Measurements from ENCODE around the gene ZNF689.
A peak's percentile ranks its signal among the peaks of the same experiment; 100 is the strongest.
"Not testable (repeated sequence)": the region's sequence is repeated elsewhere in the genome, so short reads cannot be mapped to it uniquely, and the experiment has no call there.

Gene ZNF689

DNA sequence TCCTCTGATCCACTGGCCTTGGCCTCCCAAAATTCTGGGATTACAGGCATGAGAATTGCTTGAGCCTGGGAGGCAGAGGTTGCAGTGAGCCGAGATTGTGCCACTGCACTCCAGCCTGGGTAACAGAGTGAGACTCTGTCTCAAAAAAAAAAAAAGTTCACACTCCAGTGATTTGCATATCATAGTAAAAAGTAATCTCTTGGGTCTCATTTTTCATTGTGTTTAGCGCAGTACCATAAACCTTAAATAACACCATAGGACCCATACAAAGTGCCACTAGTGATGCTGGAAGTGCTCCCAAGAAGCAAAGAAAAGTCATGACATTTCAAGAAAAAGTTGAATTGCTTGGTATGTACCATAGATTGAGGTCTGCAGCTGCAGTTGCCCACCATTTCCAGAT is 20.6 kb downstream of the ZNF689 start:
- not testable (repeated sequence) for H3K27me3 ChIP-seq (ENCODE audit: control insufficient read depth, insufficient read depth, low read length); H3K36me3 ChIP-seq (ENCODE audit: control insufficient read depth, low read depth, low read length); H3K27ac ChIP-seq (ENCODE audit: low read length); H3K4me3 ChIP-seq (ENCODE audit: low read length); H3K4me1 ChIP-seq (ENCODE audit: control insufficient read depth, low read depth, low read length); H3K9me3 ChIP-seq (ENCODE audit: control insufficient read depth, low read depth, low read length); H3K9ac ChIP-seq (ENCODE audit: low read length)

DNA sequence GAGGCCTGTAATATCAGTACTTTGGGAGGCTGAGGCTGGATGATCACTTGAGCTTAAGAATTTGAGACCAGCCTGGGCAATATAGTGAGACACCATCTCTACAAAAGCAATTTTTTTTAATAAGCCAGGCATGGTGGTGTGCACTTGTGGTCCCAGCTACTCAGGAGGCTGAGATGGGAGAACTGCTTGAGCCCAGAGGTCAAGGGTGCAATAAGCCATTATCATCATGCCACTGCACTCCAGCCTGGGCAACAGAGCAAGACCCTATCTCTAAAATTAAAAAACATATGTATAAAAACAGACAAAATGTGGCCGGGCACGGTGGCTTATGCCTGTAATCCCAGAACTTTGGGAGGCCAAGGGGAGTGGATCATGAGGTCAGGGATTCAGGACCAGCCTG is 21.5 kb downstream of the ZNF689 start:
- no peaks in the 10 kb centered on the region for H3K27me3 ChIP-seq (ENCODE audit: control insufficient read depth, insufficient read depth, low read length)
- peaks cover 5% of the 10 kb centered on the region for H3K36me3 ChIP-seq (ENCODE audit: control insufficient read depth, low read depth, low read length)
- no peak overlapping the region for H3K9ac ChIP-seq (ENCODE audit: low read length)
- H3K4me1 ChIP-seq (ENCODE audit: control insufficient read depth, low read depth, low read length) = no peaks in the 10 kb centered on the region
- no peak overlapping the region for H3K4me3 ChIP-seq (ENCODE audit: low read length)
- no peak overlapping the region for H3K27ac ChIP-seq (ENCODE audit: low read length)
- H3K9me3 ChIP-seq (ENCODE audit: control insufficient read depth, low read depth, low read length) = no peaks in the 10 kb centered on the region

DNA sequence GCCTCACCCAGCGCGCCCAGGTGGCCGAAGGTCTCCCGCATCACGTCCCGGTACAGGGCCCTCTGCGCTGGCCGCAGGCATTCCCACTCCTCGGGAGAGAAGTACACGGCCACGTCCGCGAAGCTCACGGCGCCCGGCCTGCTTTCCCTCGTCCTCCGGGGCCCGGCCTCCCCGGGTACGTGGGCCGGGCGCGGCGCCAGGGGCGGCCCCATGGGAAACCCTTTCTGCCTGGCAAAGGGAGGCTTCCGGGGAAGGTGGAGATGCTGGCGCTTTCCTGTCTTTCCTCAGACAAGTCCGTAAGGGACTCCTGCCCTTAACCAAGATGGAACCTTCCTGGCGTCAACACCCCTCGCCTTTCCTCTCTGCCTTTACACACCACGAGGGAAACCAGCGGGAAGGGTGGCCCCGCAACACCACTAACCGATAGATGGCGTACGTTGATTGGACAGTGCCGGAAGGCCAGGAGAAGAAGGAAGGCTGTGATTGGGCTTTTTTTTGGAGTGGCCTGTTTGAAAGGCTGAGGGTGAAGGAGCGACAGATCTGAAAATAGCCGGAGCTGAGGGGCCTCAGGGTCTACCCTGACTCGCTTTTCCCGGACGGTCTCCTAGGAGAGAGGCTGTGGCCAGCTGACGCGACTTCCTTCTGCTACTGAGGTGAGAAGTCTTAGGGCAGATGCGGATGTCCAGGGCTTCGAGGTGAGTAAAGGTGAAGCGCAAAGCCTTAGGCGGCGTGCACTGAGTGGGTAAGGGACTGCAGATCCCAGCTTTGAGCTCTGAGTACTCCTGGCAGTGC is 24.6 kb downstream of the ZNF689 start, which contains the start of gene ZNF785:
Gene ZNF785, minus strand, starts transcription at position 298 of the 792 bp plus-strand sequence. Its CDS starts 86 bp downstream, at position 212.
- Histone ChIP-seq H3K9me3 (ENCODE audit: control insufficient read depth, low read depth, low read length) (no peaks in the 10 kb centered on the region), H3K27ac (ENCODE audit: low read length) (peak within 1 kb of the TSS; percentile 48), H3K9ac (ENCODE audit: low read length) (peak within 1 kb of the TSS; percentile 90), H3K4me3 (ENCODE audit: low read length) (peak within 1 kb of the TSS; percentile 92), H3K36me3 (ENCODE audit: control insufficient read depth, low read depth, low read length) (peaks cover 22% of the 10 kb centered on the region), H3K27me3 (ENCODE audit: control insufficient read depth, insufficient read depth, low read length) (no peaks in the 10 kb centered on the region), H3K4me1 (ENCODE audit: control insufficient read depth, low read depth, low read length) (no peaks in the 10 kb centered on the region)

DNA sequence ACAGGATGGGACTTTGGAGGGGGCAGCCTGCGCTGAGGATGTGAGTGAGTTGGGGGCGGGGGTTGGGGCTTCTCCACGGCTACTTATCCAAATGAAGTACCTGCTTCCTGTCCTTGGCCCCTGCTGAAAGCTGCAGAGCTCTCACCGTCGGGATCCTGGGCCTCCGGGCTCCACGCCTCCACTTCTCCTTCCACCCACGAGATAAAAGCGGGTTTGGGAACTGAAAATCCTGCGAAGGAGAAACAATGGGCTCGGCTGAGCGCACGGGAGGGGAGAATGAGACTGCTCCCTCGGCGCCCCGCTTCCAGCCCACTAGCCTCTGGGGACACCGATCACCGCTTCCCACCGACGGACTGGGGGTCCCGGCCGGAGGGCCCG is 25.2 kb downstream of the ZNF689 start:
- peaks cover 22% of the 10 kb centered on the region for H3K36me3 ChIP-seq (ENCODE audit: control insufficient read depth, low read depth, low read length)
- no peaks in the 10 kb centered on the region for H3K27me3 ChIP-seq (ENCODE audit: control insufficient read depth, insufficient read depth, low read length)
- no peaks in the 10 kb centered on the region for H3K4me1 ChIP-seq (ENCODE audit: control insufficient read depth, low read depth, low read length)
- peak overlapping the region; percentile 47 for H3K27ac ChIP-seq (ENCODE audit: low read length)
- peak overlapping the region; percentile 92 for H3K4me3 ChIP-seq (ENCODE audit: low read length)
- H3K9ac ChIP-seq (ENCODE audit: low read length) = peak overlapping the region; percentile 90
- no peaks in the 10 kb centered on the region for H3K9me3 ChIP-seq (ENCODE audit: control insufficient read depth, low read depth, low read length)

DNA sequence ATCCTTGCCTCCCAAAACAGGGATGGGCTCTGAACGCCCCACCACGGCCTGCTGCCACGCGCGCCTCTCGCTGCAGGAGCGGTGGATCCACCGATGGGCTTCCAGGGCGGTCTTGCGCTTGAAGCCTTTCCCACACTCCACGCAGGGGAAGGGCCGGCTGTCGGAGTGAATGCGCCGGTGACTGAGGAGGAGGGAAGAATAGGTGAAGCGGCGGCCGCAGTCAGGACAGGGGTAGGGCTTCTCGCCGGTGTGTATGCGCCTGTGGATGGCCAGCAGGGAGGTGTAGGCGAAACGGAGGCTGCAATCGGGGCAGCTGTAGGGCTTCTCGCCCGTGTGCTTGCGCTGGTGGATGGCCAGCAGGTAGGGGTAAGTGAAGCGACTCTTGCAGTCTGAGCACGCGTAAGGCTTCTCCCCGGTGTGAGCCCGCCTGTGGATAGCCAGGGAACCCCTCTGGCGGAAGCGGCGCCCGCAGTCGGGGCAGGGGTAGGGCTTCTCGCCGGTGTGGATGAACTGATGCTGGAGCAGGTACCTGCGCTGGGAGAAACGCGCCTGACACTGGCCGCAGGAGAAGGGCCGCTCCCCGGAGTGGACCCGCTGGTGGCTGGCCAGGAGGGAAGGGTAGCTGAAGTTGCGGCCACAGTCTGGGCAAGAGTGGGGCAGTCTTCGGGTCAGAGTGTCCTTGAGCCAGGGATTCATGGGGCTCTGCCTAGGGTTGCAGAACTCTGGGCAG is 27.4 kb downstream of the ZNF689 start:
- H3K9ac ChIP-seq (ENCODE audit: low read length) = no peak overlapping the region
- peaks cover 30% of the 10 kb centered on the region for H3K36me3 ChIP-seq (ENCODE audit: control insufficient read depth, low read depth, low read length)
- H3K4me3 ChIP-seq (ENCODE audit: low read length) = no peak overlapping the region

DNA sequence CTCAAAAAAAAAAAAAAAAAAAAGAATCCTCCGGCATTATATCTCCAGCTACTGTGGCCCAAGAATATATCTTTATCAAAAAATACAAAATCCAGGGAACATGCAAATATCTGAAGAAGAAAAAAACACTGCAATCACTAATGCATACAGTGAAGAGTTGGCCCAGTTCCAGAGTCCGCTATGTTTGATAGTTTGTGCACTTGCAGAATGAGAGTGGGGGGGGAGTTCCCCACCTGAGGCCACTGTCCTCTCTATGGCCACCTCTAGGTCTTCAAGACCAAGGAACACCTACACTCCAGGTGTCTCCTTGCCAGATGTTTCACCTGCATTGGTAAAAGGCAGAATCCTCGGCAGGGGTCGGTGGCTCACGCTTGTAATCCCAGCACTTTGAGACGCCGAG is 28.7 kb downstream of the ZNF689 start:
- no peak overlapping the region for H3K4me3 ChIP-seq (ENCODE audit: low read length)
- H3K4me1 ChIP-seq (ENCODE audit: control insufficient read depth, low read depth, low read length) = no peaks in the 10 kb centered on the region
- H3K27ac ChIP-seq (ENCODE audit: low read length) = no peak overlapping the region
- peaks cover 30% of the 10 kb centered on the region for H3K36me3 ChIP-seq (ENCODE audit: control insufficient read depth, low read depth, low read length)
- no peaks in the 10 kb centered on the region for H3K27me3 ChIP-seq (ENCODE audit: control insufficient read depth, insufficient read depth, low read length)
- H3K9me3 ChIP-seq (ENCODE audit: control insufficient read depth, low read depth, low read length) = no peaks in the 10 kb centered on the region
- no peak overlapping the region for H3K9ac ChIP-seq (ENCODE audit: low read length)

More for the DNA sequence above, 27.4 kb downstream of the ZNF689 start:
- Histone ChIP-seq H3K4me1 (ENCODE audit: control insufficient read depth, low read depth, low read length) (no peaks in the 10 kb centered on the region), H3K27ac (ENCODE audit: low read length) (no peak overlapping the region), H3K27me3 (ENCODE audit: control insufficient read depth, insufficient read depth, low read length) (no peaks in the 10 kb centered on the region), H3K9me3 (ENCODE audit: control insufficient read depth, low read depth, low read length) (no peaks in the 10 kb centered on the region)

DNA sequence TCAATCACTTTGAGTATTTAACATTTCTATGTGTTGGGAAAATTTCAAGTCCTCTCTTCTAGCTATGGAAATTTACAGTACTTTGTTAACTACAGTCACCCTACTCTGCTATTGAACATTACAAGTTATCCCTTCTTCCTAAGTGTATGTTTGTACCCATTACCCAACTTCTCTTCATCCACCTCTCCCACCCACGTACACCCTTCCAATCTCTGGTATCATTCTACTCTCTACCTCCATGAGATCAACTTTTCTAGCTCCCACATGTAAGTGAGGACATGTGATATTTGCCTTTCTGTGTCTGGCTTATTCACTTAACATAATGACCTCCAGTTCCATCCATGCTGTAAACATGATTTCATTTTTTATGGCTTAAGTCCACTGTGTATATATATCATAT is 35.5 kb downstream of the ZNF689 start:
- Histone ChIP-seq H3K9ac (ENCODE audit: low read length) (no peak overlapping the region), H3K36me3 (ENCODE audit: control insufficient read depth, low read depth, low read length) (peaks cover 12% of the 10 kb centered on the region), H3K4me3 (ENCODE audit: low read length) (no peak overlapping the region), H3K27me3 (ENCODE audit: control insufficient read depth, insufficient read depth, low read length) (no peaks in the 10 kb centered on the region), H3K27ac (ENCODE audit: low read length) (no peak overlapping the region), H3K9me3 (ENCODE audit: control insufficient read depth, low read depth, low read length) (no peaks in the 10 kb centered on the region), H3K4me1 (ENCODE audit: control insufficient read depth, low read depth, low read length) (no peaks in the 10 kb centered on the region)

DNA sequence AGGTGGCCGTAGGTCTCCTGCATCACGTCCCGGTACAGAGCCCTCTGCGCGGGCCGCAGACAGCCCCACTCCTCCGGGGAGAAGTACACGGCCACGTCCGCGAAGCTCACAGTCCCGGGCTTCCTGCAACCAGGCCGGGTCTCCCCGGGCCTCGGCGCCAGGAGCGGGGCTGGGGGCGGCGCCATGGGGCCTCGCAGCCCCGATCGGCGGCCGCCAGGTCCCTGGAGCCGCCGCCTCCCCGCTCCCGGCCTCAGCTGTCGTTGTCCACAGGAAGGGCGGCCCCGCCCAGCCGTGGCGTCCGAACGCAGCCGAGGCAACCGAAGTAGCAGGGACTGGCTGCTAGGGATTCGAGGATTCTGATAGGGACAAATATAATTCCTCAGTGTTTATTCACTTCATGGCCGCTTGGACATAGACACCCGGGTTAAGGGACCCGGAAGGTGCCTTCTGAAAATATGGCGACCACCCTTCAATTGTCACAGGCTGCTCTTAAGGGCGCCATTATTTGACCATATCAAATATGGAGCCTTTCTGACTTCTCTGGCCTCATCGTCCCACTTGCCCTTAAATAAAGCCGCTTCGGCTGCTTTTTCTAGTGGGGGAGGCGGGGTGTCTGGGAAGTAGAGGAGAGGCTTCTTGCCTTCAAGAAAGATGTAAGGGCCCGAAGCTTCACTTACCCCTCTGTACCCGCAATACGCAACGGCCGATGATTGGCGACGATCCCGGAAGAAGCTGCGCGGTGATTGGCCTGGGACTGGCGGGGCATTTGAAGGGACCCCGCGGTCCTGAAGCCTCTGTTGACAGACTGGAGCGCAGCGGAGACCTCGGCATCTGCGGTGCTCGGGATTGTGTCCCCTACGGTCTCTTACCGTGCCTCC is 38.5 kb downstream of the ZNF689 start, which contains the start of gene ZNF688:
Gene ZNF688, minus strand, starts transcription at position 270 of the 878 bp plus-strand sequence. Its CDS starts 85 bp downstream, at position 185.
- no peaks in the 10 kb centered on the region for H3K9me3 ChIP-seq (ENCODE audit: control insufficient read depth, low read depth, low read length)
- H3K4me1 ChIP-seq (ENCODE audit: control insufficient read depth, low read depth, low read length) = no peaks in the 10 kb centered on the region
- no peaks in the 10 kb centered on the region for H3K36me3 ChIP-seq (ENCODE audit: control insufficient read depth, low read depth, low read length)
- H3K27me3 ChIP-seq (ENCODE audit: control insufficient read depth, insufficient read depth, low read length) = no peaks in the 10 kb centered on the region
- H3K4me3 ChIP-seq (ENCODE audit: low read length) = peak within 1 kb of the TSS; percentile 86
- H3K27ac ChIP-seq (ENCODE audit: low read length) = peak within 1 kb of the TSS; percentile 56
- peak within 1 kb of the TSS; percentile 77 for H3K9ac ChIP-seq (ENCODE audit: low read length)

DNA sequence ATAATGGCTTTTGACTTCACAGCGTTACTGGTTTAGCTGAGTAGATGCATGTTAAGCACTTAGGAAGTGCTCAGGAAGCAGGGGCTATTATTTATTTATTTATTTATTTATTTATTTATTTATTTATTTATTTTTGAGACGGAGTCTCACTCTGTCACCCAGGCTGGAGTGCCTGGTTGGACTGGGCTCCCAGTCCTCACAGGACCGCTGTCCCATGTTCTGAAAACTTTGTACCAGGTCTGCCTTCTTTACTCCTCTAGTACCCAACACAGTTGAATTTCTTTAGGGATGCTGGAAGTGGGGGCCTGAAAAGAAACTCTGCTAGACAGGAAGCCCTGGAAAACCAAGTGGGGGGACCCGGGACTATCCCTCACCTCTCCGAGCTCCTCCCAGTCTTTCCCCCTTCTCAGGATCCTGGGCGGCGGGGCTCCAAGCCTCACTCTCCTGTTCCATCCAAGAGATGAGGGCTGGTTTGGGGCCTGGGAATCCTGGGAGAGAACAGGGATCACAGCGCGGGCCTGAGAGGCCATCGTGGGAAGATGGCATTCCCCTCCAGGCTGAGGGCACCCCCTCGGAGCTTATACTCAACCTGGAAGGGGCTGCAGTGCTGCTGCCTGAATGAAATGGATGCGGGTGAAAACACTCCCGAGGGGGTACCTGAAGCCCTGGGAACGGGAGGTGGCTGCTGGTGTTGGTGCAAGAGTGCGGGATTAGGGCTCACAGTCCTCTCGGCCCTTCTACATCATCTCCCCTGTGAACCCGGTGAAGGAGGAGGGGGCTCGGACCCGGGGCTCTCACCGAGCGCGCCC is 39.3 kb downstream of the ZNF689 start:
- no peaks in the 10 kb centered on the region for H3K4me1 ChIP-seq (ENCODE audit: control insufficient read depth, low read depth, low read length)
- no peaks in the 10 kb centered on the region for H3K36me3 ChIP-seq (ENCODE audit: control insufficient read depth, low read depth, low read length)
- peak overlapping the region; percentile 77 for H3K9ac ChIP-seq (ENCODE audit: low read length)
- H3K27me3 ChIP-seq (ENCODE audit: control insufficient read depth, insufficient read depth, low read length) = no peaks in the 10 kb centered on the region
- H3K9me3 ChIP-seq (ENCODE audit: control insufficient read depth, low read depth, low read length) = no peaks in the 10 kb centered on the region
- H3K27ac ChIP-seq (ENCODE audit: low read length) = peak overlapping the region; percentile 56
- peak overlapping the region; percentile 86 for H3K4me3 ChIP-seq (ENCODE audit: low read length)

DNA sequence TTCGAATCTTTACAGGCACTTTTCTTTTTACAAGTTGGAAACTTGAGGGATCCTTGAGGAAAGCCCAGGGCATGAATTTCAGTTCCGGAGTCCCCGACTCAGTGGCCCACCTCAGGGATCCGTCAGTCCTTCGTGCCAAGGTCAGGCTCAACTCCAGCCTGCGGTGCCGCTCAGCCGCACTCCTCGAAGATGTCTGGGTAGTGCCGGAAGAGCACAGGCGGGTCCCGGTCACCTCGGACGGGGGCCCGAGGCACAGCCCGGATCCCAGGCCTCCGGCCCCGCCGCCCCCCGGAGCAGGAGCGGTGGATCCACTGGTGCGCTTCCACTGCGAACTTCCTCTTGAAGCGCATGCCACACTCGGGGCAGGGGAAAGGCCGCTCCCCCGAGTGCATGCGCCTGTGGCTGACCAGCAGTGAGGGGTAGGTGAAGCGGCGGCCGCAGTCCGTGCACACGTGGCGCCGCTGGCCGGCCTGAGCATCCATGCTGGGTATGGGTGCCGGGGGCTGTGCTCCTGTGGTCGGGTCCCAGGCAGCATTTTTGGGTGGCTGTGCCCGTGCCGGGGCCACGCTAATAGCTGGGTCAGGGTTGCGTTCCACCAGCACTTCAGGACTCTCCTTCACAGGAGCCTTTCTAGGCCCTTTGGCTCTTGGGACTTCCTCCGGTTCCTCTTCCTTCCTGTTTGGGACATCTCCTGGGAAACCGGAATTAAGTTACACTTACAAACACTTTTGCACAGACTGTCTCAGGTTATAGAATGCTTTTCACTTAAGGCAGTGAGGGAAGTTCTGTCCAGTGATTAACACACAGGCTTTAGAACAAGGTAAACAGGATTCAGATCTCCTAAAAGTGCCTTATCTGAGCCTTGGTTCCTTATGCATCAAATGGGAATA is 40.2 kb downstream of the ZNF689 start:
- H3K27me3 ChIP-seq (ENCODE audit: control insufficient read depth, insufficient read depth, low read length) = no peaks in the 10 kb centered on the region
- no peak overlapping the region for H3K4me3 ChIP-seq (ENCODE audit: low read length)
- H3K27ac ChIP-seq (ENCODE audit: low read length) = no peak overlapping the region
- H3K36me3 ChIP-seq (ENCODE audit: control insufficient read depth, low read depth, low read length) = no peaks in the 10 kb centered on the region
- no peaks in the 10 kb centered on the region for H3K9me3 ChIP-seq (ENCODE audit: control insufficient read depth, low read depth, low read length)
- H3K9ac ChIP-seq (ENCODE audit: low read length) = no peak overlapping the region
- no peaks in the 10 kb centered on the region for H3K4me1 ChIP-seq (ENCODE audit: control insufficient read depth, low read depth, low read length)
